SK-N-SH treated with all-trans-retinoic acid at 6 μM for 48 hours (cell line): Measurements from ENCODE around the gene WDR83.

Experiments
- ATAC-seq: fragments of 200-7000 bp; cut with Tn5 transposase; 3 replicates; pipeline ENCODE4 v1.9.1; 2020; ENCODE audit warnings: mild to moderate bottlenecking, moderate library complexity
- ARNTL ChIP-seq: fragments of 450-650 bp; formaldehyde crosslinking; IDR thresholded peaks from 2 replicates; pipeline ENCODE4 v1.5.0; 2020; ENCODE audit warnings: low read depth, mild to moderate bottlenecking, moderate library complexity, borderline replicate concordance
- BACH2 ChIP-seq: fragments of 250-450 bp; sonication (Bioruptor Pico); IDR thresholded peaks from 2 replicates; pipeline ENCODE4 v1.9.0; 2021; ENCODE audit warnings: mild to moderate bottlenecking, borderline replicate concordance
- ESRRG ChIP-seq: fragments of 250-450 bp; sonication (Bioruptor Pico); IDR thresholded peaks from 2 replicates; pipeline ENCODE4 v1.6.1; 2021; ENCODE audit warnings: mild to moderate bottlenecking
- GLIS3 ChIP-seq: fragments of 250-450 bp; sonication (Bioruptor Pico); IDR thresholded peaks from 2 replicates; pipeline ENCODE4 v1.5.0; 2020; ENCODE audit warnings: mild to moderate bottlenecking, moderate library complexity
- ISL1 ChIP-seq: fragments of 250-450 bp; sonication (Bioruptor Pico); IDR thresholded peaks from 2 replicates; pipeline ENCODE4 v2.1.2; 2022; ENCODE audit warnings: mild to moderate bottlenecking, moderate library complexity
- RARB ChIP-seq: fragments of 250-450 bp; sonication (Bioruptor Pico); IDR thresholded peaks from 2 replicates; pipeline ENCODE4 v1.8.0; 2021; ENCODE audit warnings: mild to moderate bottlenecking, moderate library complexity
- SNAI2 ChIP-seq: fragments of 250-450 bp; sonication (Bioruptor Pico); IDR thresholded peaks from 2 replicates; pipeline ENCODE4 v1.5.0; 2020; ENCODE audit warnings: mild to moderate bottlenecking, moderate library complexity
- TCF4 ChIP-seq: fragments of 250-450 bp; sonication (Bioruptor Pico); IDR thresholded peaks from 2 replicates; pipeline ENCODE4 v1.8.0; 2021; ENCODE audit warnings: mild to moderate bottlenecking, moderate library complexity, borderline replicate concordance
- TOX ChIP-seq: fragments of 250-450 bp; sonication (Bioruptor Pico); IDR thresholded peaks from 2 replicates; pipeline ENCODE4 v1.8.0; 2021; ENCODE audit warnings: mild to moderate bottlenecking, moderate library complexity, borderline replicate concordance
- ZC3H10 ChIP-seq: fragments of 250-450 bp; sonication (Bioruptor Pico); IDR thresholded peaks from 2 replicates; pipeline ENCODE4 v1.5.1; 2021; ENCODE audit warnings: mild to moderate bottlenecking, moderate library complexity
- ZFP3 ChIP-seq: fragments of 250-450 bp; sonication (Bioruptor Pico); IDR thresholded peaks from 2 replicates; pipeline ENCODE4 v1.5.0; 2020; ENCODE audit warnings: mild to moderate bottlenecking, moderate library complexity
- ZFP30 ChIP-seq: fragments of 450-650 bp; formaldehyde crosslinking; IDR thresholded peaks from 2 replicates; pipeline ENCODE4 v1.5.0; 2022; ENCODE audit warnings: mild to moderate bottlenecking, moderate library complexity
- ZNF565 ChIP-seq: fragments of 450-650 bp; formaldehyde crosslinking; conservative IDR thresholded peaks from 2 replicates; pipeline ENCODE4 v1.5.0; 2020; ENCODE audit warnings: low read depth, mild to moderate bottlenecking, moderate library complexity
- ZNF70 ChIP-seq: fragments of 450-650 bp; formaldehyde crosslinking; IDR thresholded peaks from 2 replicates; pipeline ENCODE4 v1.5.0; 2020; ENCODE audit warnings: mild to moderate bottlenecking, moderate library complexity
- TF ChIP-seq, protein P1 (sequence below): fragments of 250-450 bp; sonication (Bioruptor Pico); IDR thresholded peaks from 2 replicates; pipeline ENCODE4 v1.5.0; 2020; ENCODE audit warnings: mild to moderate bottlenecking, moderate library complexity
- TF ChIP-seq, protein P2 (sequence below): fragments of 250-450 bp; sonication (Bioruptor Pico); IDR thresholded peaks from 2 replicates; pipeline ENCODE4 v1.8.0; 2020; ENCODE audit warnings: mild to moderate bottlenecking, moderate library complexity, borderline replicate concordance
- TF ChIP-seq, protein P3 (sequence below): fragments of 250-450 bp; sonication (Bioruptor Pico); IDR thresholded peaks from 2 replicates; pipeline ENCODE4 v1.5.1; 2021; ENCODE audit warnings: mild to moderate bottlenecking, moderate library complexity

WDR83 gene

DNA sequence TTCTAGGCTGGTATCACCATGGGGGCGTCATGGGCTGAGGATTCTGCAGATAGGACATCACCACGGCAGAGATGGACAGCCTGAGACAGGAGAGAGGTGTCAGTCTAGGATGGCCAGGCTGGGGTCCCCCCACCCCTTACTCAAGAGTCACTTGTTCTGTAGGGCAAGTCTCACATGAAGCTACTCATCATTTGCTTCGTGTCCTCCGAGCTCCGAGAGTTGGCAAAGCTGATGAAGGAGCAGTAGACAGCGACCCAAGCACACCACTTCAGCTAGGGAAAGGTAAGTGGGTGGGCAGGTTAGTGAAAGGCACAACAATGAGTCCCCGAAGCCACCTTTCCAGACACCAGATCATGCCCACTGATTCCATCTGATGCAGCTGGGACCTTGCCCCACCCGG, 1.7 kb downstream of the WDR83 start (continued):
- TF ChIP-seq, protein P1, sequence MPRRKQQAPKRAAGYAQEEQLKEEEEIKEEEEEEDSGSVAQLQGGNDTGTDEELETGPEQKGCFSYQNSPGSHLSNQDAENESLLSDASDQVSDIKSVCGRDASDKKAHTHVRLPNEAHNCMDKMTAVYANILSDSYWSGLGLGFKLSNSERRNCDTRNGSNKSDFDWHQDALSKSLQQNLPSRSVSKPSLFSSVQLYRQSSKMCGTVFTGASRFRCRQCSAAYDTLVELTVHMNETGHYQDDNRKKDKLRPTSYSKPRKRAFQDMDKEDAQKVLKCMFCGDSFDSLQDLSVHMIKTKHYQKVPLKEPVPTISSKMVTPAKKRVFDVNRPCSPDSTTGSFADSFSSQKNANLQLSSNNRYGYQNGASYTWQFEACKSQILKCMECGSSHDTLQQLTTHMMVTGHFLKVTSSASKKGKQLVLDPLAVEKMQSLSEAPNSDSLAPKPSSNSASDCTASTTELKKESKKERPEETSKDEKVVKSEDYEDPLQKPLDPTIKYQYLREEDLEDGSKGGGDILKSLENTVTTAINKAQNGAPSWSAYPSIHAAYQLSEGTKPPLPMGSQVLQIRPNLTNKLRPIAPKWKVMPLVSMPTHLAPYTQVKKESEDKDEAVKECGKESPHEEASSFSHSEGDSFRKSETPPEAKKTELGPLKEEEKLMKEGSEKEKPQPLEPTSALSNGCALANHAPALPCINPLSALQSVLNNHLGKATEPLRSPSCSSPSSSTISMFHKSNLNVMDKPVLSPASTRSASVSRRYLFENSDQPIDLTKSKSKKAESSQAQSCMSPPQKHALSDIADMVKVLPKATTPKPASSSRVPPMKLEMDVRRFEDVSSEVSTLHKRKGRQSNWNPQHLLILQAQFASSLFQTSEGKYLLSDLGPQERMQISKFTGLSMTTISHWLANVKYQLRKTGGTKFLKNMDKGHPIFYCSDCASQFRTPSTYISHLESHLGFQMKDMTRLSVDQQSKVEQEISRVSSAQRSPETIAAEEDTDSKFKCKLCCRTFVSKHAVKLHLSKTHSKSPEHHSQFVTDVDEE (CRISPR knock-in tag): no peak
- no peak for TF ChIP-seq ARNTL (CRISPR knock-in tag)

DNA sequence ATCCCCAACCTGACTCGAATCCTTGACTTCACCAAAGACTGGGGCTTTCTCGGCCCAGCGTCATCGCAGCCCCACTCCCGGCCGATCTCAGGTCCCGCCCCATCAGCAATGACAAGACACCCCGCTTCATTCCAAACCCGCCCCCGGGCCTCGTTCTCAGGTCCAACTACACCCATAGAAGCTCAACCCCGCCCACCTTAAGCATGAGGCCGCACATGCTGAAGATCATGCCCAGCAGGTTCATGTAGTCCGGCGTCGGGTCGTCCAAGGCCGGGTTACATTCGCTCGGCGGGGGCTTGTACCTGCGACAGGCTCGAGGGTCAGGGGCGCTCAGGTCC, 2.3 kb downstream of the WDR83 start:
- TF ChIP-seq, protein P2, sequence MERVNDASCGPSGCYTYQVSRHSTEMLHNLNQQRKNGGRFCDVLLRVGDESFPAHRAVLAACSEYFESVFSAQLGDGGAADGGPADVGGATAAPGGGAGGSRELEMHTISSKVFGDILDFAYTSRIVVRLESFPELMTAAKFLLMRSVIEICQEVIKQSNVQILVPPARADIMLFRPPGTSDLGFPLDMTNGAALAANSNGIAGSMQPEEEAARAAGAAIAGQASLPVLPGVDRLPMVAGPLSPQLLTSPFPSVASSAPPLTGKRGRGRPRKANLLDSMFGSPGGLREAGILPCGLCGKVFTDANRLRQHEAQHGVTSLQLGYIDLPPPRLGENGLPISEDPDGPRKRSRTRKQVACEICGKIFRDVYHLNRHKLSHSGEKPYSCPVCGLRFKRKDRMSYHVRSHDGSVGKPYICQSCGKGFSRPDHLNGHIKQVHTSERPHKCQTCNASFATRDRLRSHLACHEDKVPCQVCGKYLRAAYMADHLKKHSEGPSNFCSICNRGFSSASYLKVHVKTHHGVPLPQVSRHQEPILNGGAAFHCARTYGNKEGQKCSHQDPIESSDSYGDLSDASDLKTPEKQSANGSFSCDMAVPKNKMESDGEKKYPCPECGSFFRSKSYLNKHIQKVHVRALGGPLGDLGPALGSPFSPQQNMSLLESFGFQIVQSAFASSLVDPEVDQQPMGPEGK (CRISPR knock-in tag): no peak
- no peak for TF ChIP-seq ZFP3 (CRISPR knock-in tag)
- TF ChIP-seq ZC3H10: no peak
- TF ChIP-seq RARB (CRISPR knock-in tag): no peak
- no peak for TF ChIP-seq TCF4 (CRISPR knock-in tag)
- no peak for TF ChIP-seq BACH2 (CRISPR knock-in tag)
- TF ChIP-seq SNAI2 (CRISPR knock-in tag): no peak
- no peak for TF ChIP-seq ZNF70
- no peak for TF ChIP-seq GLIS3 (CRISPR knock-in tag)
- TF ChIP-seq, all 23 proteins: peak for 0
- ATAC-seq: peak; percentile 33

DNA sequence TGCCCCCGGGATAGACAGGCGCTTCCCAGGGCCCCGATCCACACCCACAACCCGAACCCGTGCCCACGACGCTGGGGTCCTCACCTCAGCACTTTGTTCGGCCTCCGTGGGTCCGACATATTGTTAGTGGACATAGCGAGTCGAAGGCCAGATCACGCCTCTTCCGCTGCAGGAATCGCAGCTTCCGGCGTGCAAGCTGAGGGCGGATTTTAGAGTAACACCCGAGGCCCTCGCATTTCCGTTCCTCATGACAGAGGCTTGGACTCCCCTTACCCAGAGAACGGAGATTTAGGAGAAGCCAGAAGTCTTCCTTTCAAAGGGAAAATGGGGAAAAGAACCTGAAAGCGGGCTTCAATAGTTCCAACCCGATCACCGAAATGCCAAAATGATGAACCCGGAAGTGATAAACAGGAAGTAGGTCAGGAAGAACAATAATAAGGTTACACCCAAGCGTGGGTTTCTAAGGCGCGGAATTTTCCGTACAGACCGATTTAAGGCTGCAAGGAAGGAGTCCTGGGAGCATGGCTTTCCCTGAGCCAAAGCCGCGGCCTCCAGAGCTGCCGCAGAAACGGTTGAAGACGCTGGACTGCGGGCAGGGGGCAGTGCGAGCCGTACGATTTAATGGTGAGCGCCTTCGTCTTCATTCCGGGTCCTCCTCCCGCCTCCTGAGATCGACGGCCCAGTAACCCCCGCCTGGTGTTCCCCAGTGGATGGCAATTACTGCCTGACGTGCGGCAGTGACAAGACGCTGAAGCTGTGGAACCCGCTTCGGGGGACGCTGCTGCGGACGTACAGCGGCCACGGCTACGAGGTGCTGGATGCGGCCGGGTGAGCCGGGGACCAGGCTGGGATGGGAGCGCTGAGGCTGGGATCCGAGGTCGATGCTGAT, 2.9 kb downstream of the WDR83 start:
- peak; percentile 65 for ATAC-seq
- TF ChIP-seq ZFP3 (CRISPR knock-in tag) (no peak), TOX (CRISPR knock-in tag) (no peak), ZFP30 (CRISPR knock-in tag) (no peak)
- TF ChIP-seq, protein P2 (CRISPR knock-in tag): no peak

DNA sequence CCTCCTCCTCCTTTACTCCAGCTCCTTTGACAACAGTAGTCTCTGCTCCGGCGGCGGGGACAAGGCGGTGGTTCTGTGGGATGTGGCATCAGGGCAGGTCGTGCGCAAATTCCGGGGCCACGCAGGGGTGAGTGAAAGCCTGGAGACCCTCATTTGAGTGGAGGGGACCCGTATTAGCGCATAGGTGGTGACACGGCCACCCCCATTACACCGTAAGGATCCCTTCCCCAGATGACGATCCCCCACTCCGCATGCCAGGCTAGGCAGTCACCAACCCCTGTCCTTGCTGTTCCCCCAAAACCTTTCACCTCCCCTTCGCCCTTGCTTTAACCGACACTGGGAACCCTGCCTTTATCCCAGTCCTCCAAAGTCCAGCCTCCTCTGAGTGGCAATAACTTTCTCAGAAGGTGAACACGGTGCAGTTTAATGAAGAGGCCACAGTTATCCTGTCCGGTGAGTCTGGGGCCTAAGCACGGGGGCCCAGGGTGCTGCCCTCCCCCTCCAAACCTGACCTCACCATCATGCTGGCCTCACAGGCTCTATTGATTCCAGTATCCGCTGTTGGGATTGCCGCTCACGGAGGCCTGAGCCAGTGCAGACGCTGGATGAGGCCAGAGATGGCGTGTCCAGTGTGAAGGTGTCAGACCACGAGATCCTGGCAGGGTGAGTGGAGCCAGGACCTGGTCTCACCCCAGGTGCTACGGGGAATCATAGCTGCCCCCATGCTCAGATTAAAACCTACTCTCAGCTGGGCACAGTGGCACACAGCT, 3.7 kb downstream of the WDR83 start:
- TF ChIP-seq TOX (CRISPR knock-in tag): no peak
- TF ChIP-seq ESRRG (CRISPR knock-in tag): no peak
- TF ChIP-seq, protein P3, sequence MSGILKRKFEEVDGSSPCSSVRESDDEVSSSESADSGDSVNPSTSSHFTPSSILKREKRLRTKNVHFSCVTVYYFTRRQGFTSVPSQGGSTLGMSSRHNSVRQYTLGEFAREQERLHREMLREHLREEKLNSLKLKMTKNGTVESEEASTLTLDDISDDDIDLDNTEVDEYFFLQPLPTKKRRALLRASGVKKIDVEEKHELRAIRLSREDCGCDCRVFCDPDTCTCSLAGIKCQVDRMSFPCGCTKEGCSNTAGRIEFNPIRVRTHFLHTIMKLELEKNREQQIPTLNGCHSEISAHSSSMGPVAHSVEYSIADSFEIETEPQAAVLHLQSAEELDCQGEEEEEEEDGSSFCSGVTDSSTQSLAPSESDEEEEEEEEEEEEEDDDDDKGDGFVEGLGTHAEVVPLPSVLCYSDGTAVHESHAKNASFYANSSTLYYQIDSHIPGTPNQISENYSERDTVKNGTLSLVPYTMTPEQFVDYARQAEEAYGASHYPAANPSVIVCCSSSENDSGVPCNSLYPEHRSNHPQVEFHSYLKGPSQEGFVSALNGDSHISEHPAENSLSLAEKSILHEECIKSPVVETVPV (CRISPR knock-in tag): no peak
- TF ChIP-seq ISL1 (CRISPR knock-in tag): no peak
- no peak for TF ChIP-seq GLIS3 (CRISPR knock-in tag)
- no peak for ATAC-seq

DNA sequence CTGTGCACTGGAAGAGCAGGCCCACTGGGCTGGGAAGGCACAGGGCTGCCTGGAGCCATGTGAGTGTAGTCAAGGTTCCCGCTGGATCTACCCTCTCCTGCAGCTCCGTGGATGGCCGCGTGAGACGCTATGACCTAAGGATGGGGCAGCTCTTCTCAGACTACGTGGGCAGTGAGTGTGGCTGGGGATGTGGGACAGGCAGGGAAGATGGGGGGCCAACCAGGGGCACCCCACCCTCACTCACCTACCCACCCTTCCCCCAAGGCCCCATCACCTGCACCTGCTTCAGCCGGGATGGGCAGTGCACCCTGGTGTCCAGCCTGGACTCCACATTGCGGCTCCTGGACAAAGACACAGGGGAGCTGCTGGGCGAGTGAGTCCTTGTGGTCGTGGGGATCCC, 6.1 kb downstream of the WDR83 start:
- TF ChIP-seq RARB (CRISPR knock-in tag) (no peak), ZNF565 (CRISPR knock-in tag) (no peak)
- no peak for ATAC-seq
